ENCODE measurements around the gene ARHGAP1.

GRCh38 chr11:46682773-46683752 is 17.4 kb downstream of the ARHGAP1 start:
- TF ChIP-seq KDM2B (CRISPR knock-in tag; IDR thresholded peaks at IDR 0.05) (no peak), ZC3H11A (IDR thresholded peaks at IDR 0.05; ENCODE audit: low read depth, low read length) (no peak), CHD2 (IDR thresholded peaks at IDR 0.05; ENCODE audit: low read depth, low read length) (no peak), ZFP36 (IDR thresholded peaks at IDR 0.05; ENCODE audit: low read depth, low read length, partially characterized antibody) (peak; percentile 91), HDAC8 (tag; IDR thresholded peaks at IDR 0.05) (no peak), POLR2AphosphoS5 (IDR thresholded peaks at IDR 0.05; ENCODE audit: control insufficient read depth, insufficient read depth, low read depth, low read length) (no peak), TEAD4 (IDR thresholded peaks at IDR 0.05; ENCODE audit: low read length) (no peak), TEAD4 (CRISPR knock-in tag; IDR thresholded peaks at IDR 0.05; ENCODE audit: borderline replicate concordance) (no peak), ESRRA (IDR thresholded peaks at IDR 0.05; ENCODE audit: borderline replicate concordance, low read depth) (no peak), GATA2 (CRISPR knock-in tag; IDR thresholded peaks at IDR 0.05) (no peak)
